Adrenal gland (tissue), 19 donors: ENCODE results near the gene PLEKHA7. TPM values are rescaled to one million over a fixed set of nuclear protein-coding genes. Genes with fewer than 3 reads are reported as not detected.
"Not testable (repeated sequence)": the region's sequence is repeated elsewhere in the genome, so short reads cannot be mapped to it uniquely, and the experiment has no call there.

Experiments
- DNase-seq, 7 donors: peaks; one replicate each; pipeline ENCODE4 v3.0.0-alpha.2; 2019 to 2020
- H3K27ac ChIP-seq, 5 donors: fragments of 200-600 bp; sonication (generic) in 4 of 5; 1 replicate in 3 of 5; 2 replicates in 2 of 5; pipeline versions ENCODE4 v1.5.1 to v1.8.0; 2016 to 2020; ENCODE audit warnings: mild to moderate bottlenecking in 1 of 5
- H3K27me3 ChIP-seq: fragments of 200-600 bp; 2 replicates; pipeline ENCODE4 v1.8.0; 2021
- H3K36me3 ChIP-seq, 2 donors: fragments of 200-600 bp; replicated peaks in 1 of 2; 1 replicate in 1 of 2; 2 replicates in 1 of 2; pipeline versions ENCODE4 v1.5.1 to v1.8.0; 2018 to 2022
- H3K4me1 ChIP-seq, 2 donors: fragments of 200-600 bp; replicated peaks in 1 of 2; 1 replicate in 1 of 2; 2 replicates in 1 of 2; pipeline versions ENCODE4 v1.5.1 to v1.8.0; 2018 to 2021
- H3K4me3 ChIP-seq, 4 donors: fragments of 200-600 bp; sonication (generic) in 3 of 4; one replicate each; pipeline ENCODE4 v1.5.1; 2016 to 2018
- H3K9me3 ChIP-seq, 3 donors: fragments of 200-600 bp; sonication (generic) in 1 of 3; replicated peaks in 1 of 3; 1 replicate in 2 of 3; 2 replicates in 1 of 3; pipeline versions ENCODE4 v1.5.1 to v1.8.0; 2016 to 2021
- CTCF ChIP-seq, 6 experiments: fragments of 450-650 bp in 4 of 6; fragments of 200-600 bp in 2 of 6; sonication (generic) in 1 of 6; IDR thresholded peaks; 1 replicate in 5 of 6; 2 replicates in 1 of 6; pipeline versions ENCODE4 v1.5.1 to v1.8.0; 2016 to 2021; ENCODE audit warnings: antibody characterized with exemption in 6 of 6, mild to moderate bottlenecking in 2 of 6, moderate library complexity in 1 of 6
- POLR2A ChIP-seq, 2 donors: fragments of 450-650 bp; IDR thresholded peaks; one replicate each; pipeline ENCODE4 v1.6.1; 2017; ENCODE audit warnings: antibody characterized with exemption in 2 of 2, mild to moderate bottlenecking in 2 of 2, moderate library complexity in 1 of 2
- WGBS, 4 donors: extraction: QIAGEN DNeasy Blood & Tissue Kit in 2 of 4; methylation state at CpG; one replicate each; pipeline versions ENCODE4 v1.1.5 to v1.1.7; 2013 to 2017; 5-methylcytosine and 5-hydroxymethylcytosine counted together
- intact Hi-C, 2 donors: fragments of 100-400 bp; cut with DNase I; formaldehyde crosslinking; loops; one replicate each; pipeline versions ENCODE4 v1.14.1 to v1.15.0; 2022 to 2023
- long read RNA-seq, 10 donors: library from polyadenylated mRNA in 3 of 10; unstranded in 2 of 10; stranded (forward) in 1 of 10; transcript quantifications; one replicate each; pipeline ENCODE4 v2.0.0 and lab custom pipeline, GENCODE V29; 2021 to 2026
- polyA plus RNA-seq, 3 donors: library from polyadenylated mRNA; stranded (reverse); fragments of 200-250 nt in 2 of 3; fragments of 350-450 nt in 1 of 3; fragmentation: Illumina TruSeq in 1 of 3; extraction: RNeasy Lipid Tissue Mini Kit (QIAGEN cat#74804) in 1 of 3; gene quantifications; one replicate each; pipeline ENCODE4 v1.2.3, GENCODE V29; 2013 to 2014
- total RNA-seq, 9 donors: library from RNA; depleted of rRNA in 4 of 9; stranded (reverse); fragments of >200 nt in 4 of 9; fragments of 120-200 nt in 1 of 9; fragmentation: NEBNext Ultra II Directional in 1 of 9; extraction: Animal tissue kit (Norgen Biotek cat#: 25700) in 1 of 9; gene quantifications; one replicate each; pipeline versions ENCODE4 v1.1.0 to v1.2.4, GENCODE V29; 2013 to 2023
- donor health status: healthy with polysubstance abuse.
- donor health status: Bipolar disorder and iron deficiency.
- donor health status: DM: yes; HTN: yes; CAD: no.
- donor health status: DM: no; HTN: no; CAD: no.
- donor health status: DM: no; HTN: no; CAD: no.
- donor health status: DM: yes; HTN: yes; CAD: no.

Gene PLEKHA7, protein sequence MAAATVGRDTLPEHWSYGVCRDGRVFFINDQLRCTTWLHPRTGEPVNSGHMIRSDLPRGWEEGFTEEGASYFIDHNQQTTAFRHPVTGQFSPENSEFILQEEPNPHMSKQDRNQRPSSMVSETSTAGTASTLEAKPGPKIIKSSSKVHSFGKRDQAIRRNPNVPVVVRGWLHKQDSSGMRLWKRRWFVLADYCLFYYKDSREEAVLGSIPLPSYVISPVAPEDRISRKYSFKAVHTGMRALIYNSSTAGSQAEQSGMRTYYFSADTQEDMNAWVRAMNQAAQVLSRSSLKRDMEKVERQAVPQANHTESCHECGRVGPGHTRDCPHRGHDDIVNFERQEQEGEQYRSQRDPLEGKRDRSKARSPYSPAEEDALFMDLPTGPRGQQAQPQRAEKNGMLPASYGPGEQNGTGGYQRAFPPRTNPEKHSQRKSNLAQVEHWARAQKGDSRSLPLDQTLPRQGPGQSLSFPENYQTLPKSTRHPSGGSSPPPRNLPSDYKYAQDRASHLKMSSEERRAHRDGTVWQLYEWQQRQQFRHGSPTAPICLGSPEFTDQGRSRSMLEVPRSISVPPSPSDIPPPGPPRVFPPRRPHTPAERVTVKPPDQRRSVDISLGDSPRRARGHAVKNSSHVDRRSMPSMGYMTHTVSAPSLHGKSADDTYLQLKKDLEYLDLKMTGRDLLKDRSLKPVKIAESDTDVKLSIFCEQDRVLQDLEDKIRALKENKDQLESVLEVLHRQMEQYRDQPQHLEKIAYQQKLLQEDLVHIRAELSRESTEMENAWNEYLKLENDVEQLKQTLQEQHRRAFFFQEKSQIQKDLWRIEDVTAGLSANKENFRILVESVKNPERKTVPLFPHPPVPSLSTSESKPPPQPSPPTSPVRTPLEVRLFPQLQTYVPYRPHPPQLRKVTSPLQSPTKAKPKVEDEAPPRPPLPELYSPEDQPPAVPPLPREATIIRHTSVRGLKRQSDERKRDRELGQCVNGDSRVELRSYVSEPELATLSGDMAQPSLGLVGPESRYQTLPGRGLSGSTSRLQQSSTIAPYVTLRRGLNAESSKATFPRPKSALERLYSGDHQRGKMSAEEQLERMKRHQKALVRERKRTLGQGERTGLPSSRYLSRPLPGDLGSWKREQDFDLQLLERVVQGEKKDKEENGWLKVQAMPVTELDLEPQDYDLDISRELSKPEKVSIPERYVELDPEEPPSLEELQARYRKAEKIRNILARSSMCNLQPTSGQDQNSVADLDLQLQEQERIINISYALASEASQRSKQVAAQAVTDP
- total RNA-seq (10 to 100 TPM in 1 of 9 donors, 1 to 10 TPM in 7, under 1 TPM in 1; 0.54 to 23.7 (median 2.6) TPM), polyA plus RNA-seq (1 to 10 TPM; 1.6 to 4.8 (median 3.3) TPM)
- long read RNA-seq, donor 1 = 0 reads
- long read RNA-seq, donor 2, partial matches to known transcripts = 0 of 3 reads
- long read RNA-seq, donor 2, other reads (novel, unspliced or antisense) = 0 of 3 reads
- long read RNA-seq, donor 3, partial matches to known transcripts = 0 of 1 reads
- long read RNA-seq, donor 3, other reads (novel, unspliced or antisense) = 0 of 1 reads
- long read RNA-seq, donor 4 = 0 reads
- long read RNA-seq, donor 5 = 0 reads
- long read RNA-seq, donor 6 = 0 reads
- long read RNA-seq, donor 7, partial matches to known transcripts = 0 of 1 reads
- long read RNA-seq, donor 7, other reads (novel, unspliced or antisense) = 0 of 1 reads
- long read RNA-seq, donor 8, partial matches to known transcripts = 0 of 4 reads
- long read RNA-seq, donor 8, other reads (novel, unspliced or antisense) = 0 of 4 reads
- long read RNA-seq, donor 9, partial matches to known transcripts = 6 of 7 reads
- long read RNA-seq, donor 9, other reads (novel, unspliced or antisense) = 0 of 7 reads
- long read RNA-seq, donor 10, partial matches to known transcripts = 5 of 5 reads
- long read RNA-seq, donor 10, other reads (novel, unspliced or antisense) = 0 of 5 reads

- no peaks in the 10 kb centered on the region for H3K9me3 ChIP-seq
- no peak for DNase-seq
- intact Hi-C loops = no loop called here
- H3K27ac ChIP-seq = no peak within 1 kb of the TSS
- H3K27me3 ChIP-seq = peaks cover 9% of the 10 kb centered on the region
- H3K4me3 ChIP-seq = peak within 1 kb of the TSS in 2 of 4 donors; percentile 34 to 78
- 0 to 1% (median 1%) methylated on average over 1 to 76 of the region's 76 CpGs for WGBS, 4 donors
- H3K4me1 ChIP-seq = peaks cover 0 to 6% of the 10 kb centered on the region in 2 donors
- no peaks in the 10 kb centered on the region for H3K36me3 ChIP-seq
- no peak for TF ChIP-seq POLR2A (IDR thresholded peaks at IDR 0.05)
- no peak for TF ChIP-seq CTCF (IDR thresholded peaks at IDR 0.05)
Observed at GRCh38 chr11:17014321-17014832, at the start of gene PLEKHA7. Gene PLEKHA7, minus strand, starts transcription at chr11:17014414. Its CDS starts 13 bp downstream, at chr11:17014401.

- Histone ChIP-seq H3K27ac (no peak overlapping the region), H3K4me1 (no peaks in the 10 kb centered on the region), H3K9me3 (no peaks in the 10 kb centered on the region), H3K36me3 (no peaks in the 10 kb centered on the region), H3K27me3 (no peaks in the 10 kb centered on the region), H3K4me3 (no peak overlapping the region)
- intact Hi-C loops = loop anchor here (5.0 to 10.0 kb wide), 2 partner anchors 246 to 279 kb away; no protein-coding TSS in a partner anchor
- TF ChIP-seq CTCF (IDR thresholded peaks at IDR 0.05) (peak; percentile 69 to 81 (median 74)), POLR2A (IDR thresholded peaks at IDR 0.05) (no peak)
- 71 to 72% (median 72%) methylated on average over 4 of the region's 4 CpGs for WGBS, 4 donors
- DNase-seq = peak; percentile 54 to 81 (median 67)
Observed at GRCh38 chr11:17063171-17064002, 49.2 kb upstream of the PLEKHA7 start.

DNA sequence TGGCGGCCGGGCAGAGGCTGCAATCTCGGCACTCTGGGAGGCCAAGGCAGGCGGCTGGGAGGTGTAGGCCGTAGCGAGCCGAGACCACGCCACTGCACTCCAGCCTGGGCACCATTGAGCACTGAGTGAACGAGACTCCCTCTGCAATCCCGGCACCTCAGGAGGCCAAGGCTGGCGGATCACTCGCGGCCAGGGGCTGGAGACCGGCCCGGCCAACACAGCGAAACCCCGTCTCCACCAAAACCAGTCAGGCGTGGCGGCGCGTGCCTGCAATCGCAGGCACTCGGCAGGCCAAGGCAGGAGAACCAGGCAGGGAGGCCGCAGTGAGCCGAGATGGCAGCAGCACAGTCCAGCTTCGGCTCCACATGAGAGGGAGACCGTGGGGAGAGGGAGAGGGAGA, 36.9 kb upstream of the PLEKHA7 start:
- H3K4me3 ChIP-seq, H3K4me1 ChIP-seq, H3K27me3 ChIP-seq, H3K27ac ChIP-seq, intact Hi-C loops, H3K36me3 ChIP-seq, DNase-seq, H3K9me3 ChIP-seq: not testable (repeated sequence)
- 94 to 99% (median 98%) methylated on average over 14 to 25 of the region's 27 CpGs; no CpG with 5 or more reads in 1 of the 4 donors for WGBS, 4 donors

DNA sequence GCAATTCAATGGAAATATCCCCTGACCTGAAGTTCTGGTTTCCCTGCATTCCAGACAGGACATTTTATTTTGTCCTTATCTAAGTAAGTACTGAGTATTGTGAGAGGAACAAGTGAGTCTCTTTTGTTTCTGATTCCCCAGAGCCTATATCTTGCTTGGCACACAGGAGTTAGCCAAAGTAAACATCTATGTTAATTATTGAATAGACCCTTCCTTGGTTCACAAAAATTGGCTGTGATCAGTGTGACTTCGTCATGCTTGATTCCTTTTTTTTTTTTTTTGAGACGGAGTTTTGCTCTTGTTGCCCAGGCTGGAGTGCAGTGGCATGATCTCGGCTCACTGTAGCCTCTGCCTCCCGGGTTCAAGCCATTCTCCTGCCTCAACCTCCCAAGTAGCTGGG, 34.3 kb upstream of the PLEKHA7 start:
- WGBS, 4 donors = 79 to 95% (median 87%) methylated on average over 4 of the region's 4 CpGs
- intact Hi-C loops, H3K4me1 ChIP-seq, H3K27ac ChIP-seq, H3K9me3 ChIP-seq, DNase-seq, H3K4me3 ChIP-seq, H3K36me3 ChIP-seq, H3K27me3 ChIP-seq: not testable (repeated sequence)
